H1 (cell line): Measurements from ENCODE around the gene RASL10A. TPM values are rescaled to one million over a fixed set of nuclear protein-coding genes. Genes with fewer than 3 reads are reported as not detected.

Experiments used
- CTCF ChIA-PET: fragments of 300-600 bp; sonication (Branson Sonifier 250); formaldehyde crosslinking; loops from one replicate; lab custom pipeline; 2021; ENCODE audit not compliant: partially characterized antibody; lab: Charles Lee
- POLR2A ChIA-PET: fragments of 300-600 bp; sonication (Branson Sonifier 250); formaldehyde crosslinking; loops from one replicate; lab custom pipeline; 2021; ENCODE audit warnings: inconsistent platforms; ENCODE audit not compliant: partially characterized antibody; lab: Charles Lee
- DNase-seq, 2 experiments: peaks; one replicate each; pipeline versions ENCODE4 v3.0.0 to v3.0.0-alpha.2; 2010 to 2022; ENCODE audit warnings: low spot score in 2 of 2, low read depth in 1 of 2, mixed read lengths in 1 of 2
- FAIRE-seq: peaks from 2 replicates; lab custom pipeline; 2011; peaks lifted over from hg19 to GRCh38; lab: Jason Lieb, UNC
- H2AFZ ChIP-seq: 2 replicates; pipeline ENCODE4 v1.8.1; 2012; ENCODE audit warnings: low read length, inconsistent platforms
- H2AK5ac ChIP-seq: 2 replicates; pipeline ENCODE4 v1.6.1; 2013; ENCODE audit warnings: low read depth, low read length
- H2BK120ac ChIP-seq: replicated peaks from 2 replicates; pipeline ENCODE3; 2013; ENCODE audit warnings: low read depth, low read length, inconsistent platforms
- H2BK12ac ChIP-seq: 2 replicates; pipeline ENCODE4 v1.6.1; 2013; ENCODE audit warnings: low read depth, low read length
- H2BK15ac ChIP-seq: 2 replicates; pipeline ENCODE4 v1.6.1; 2013; ENCODE audit warnings: low read length
- H2BK20ac ChIP-seq: 2 replicates; pipeline ENCODE4 v1.6.1; 2013; ENCODE audit warnings: low read length
- H2BK5ac ChIP-seq: 2 replicates; pipeline ENCODE4 v1.6.1; 2013; ENCODE audit warnings: low read depth, low read length
- H3K14ac ChIP-seq: 2 replicates; pipeline ENCODE4 v1.6.1; 2013; ENCODE audit warnings: inconsistent platforms; ENCODE audit not compliant: insufficient read length
- H3K18ac ChIP-seq: 2 replicates; pipeline ENCODE4 v1.6.1; 2013; ENCODE audit warnings: low read length; ENCODE audit errors: extremely low read depth
- H3K23ac ChIP-seq: 2 replicates; pipeline ENCODE4 v1.6.1; 2013; ENCODE audit warnings: inconsistent platforms; ENCODE audit not compliant: insufficient read length
- H3K23me2 ChIP-seq: 2 replicates; pipeline ENCODE4 v1.6.1; 2013; ENCODE audit warnings: low read depth, low read length
- H3K27ac ChIP-seq: 2 replicates; pipeline ENCODE4 v1.6.1; 2011; ENCODE audit warnings: low read depth, low read length, inconsistent platforms
- H3K27me3 ChIP-seq, 4 experiments: replicated peaks in 1 of 4; 1 replicate in 1 of 4; 2 replicates in 3 of 4; pipeline versions ENCODE4 v1.6.1 to v1.8.1; 2011 to 2013; ENCODE audit warnings: low read length in 3 of 4, mild to moderate bottlenecking in 3 of 4, inconsistent platforms in 2 of 4, mixed read lengths in 2 of 4, moderate library complexity in 1 of 4; ENCODE audit not compliant: control insufficient read depth in 3 of 4, insufficient read depth in 3 of 4; ENCODE audit errors: extremely low read depth in 1 of 4
- H3K36me3 ChIP-seq, 4 experiments: 2 replicates each; pipeline versions ENCODE4 v1.6.1 to v1.8.1; 2011 to 2013; ENCODE audit warnings: mild to moderate bottlenecking in 4 of 4, low read length in 3 of 4, moderate library complexity in 2 of 4, control low read depth in 1 of 4, inconsistent platforms in 1 of 4; ENCODE audit not compliant: insufficient read depth in 4 of 4, control insufficient read depth in 2 of 4
- H3K4ac ChIP-seq: replicated peaks from 2 replicates; pipeline ENCODE3; 2013; ENCODE audit warnings: low read length, low read depth, mixed read lengths, inconsistent platforms; ENCODE audit not compliant: insufficient read length
- H3K4me1 ChIP-seq, 4 experiments: replicated peaks in 1 of 4; 1 replicate in 1 of 4; 2 replicates in 3 of 4; pipeline versions ENCODE4 v1.6.1 to v1.8.1; 2011 to 2013; ENCODE audit warnings: low read length in 3 of 4, inconsistent platforms in 2 of 4, mixed read lengths in 1 of 4; ENCODE audit not compliant: insufficient read depth in 4 of 4, control insufficient read depth in 3 of 4
- H3K4me2 ChIP-seq, 2 experiments: 2 replicates each; pipeline versions ENCODE4 v1.6.1 to v1.8.1; 2011 to 2013; ENCODE audit warnings: low read depth in 2 of 2, low read length in 2 of 2, control low read depth in 1 of 2, inconsistent platforms in 1 of 2, mild to moderate bottlenecking in 1 of 2; ENCODE audit not compliant: insufficient read depth in 1 of 2
- H3K4me3 ChIP-seq, 4 experiments: fragments of 200-600, 300-600 bp in 1 of 4; sonication (generic), shearing (Covaris generic), sonication (Bioruptor Twin) in 1 of 4; 2 replicates each; pipeline versions ENCODE4 v1.5.1 to v1.8.1; 2011 to 2016; ENCODE audit warnings: low read length in 4 of 4, low read depth in 3 of 4, control low read depth in 2 of 4, inconsistent platforms in 2 of 4, mild to moderate bottlenecking in 2 of 4, mixed read lengths in 1 of 4, moderate library complexity in 1 of 4; ENCODE audit not compliant: insufficient read depth in 2 of 4; ENCODE audit errors: extremely low read depth in 1 of 4
- H3K56ac ChIP-seq: replicated peaks from 2 replicates; pipeline ENCODE3; 2013; ENCODE audit warnings: low read depth, mild to moderate bottlenecking, mixed read lengths, low read length, inconsistent platforms; ENCODE audit not compliant: insufficient read length
- H3K79me1 ChIP-seq: 2 replicates; pipeline ENCODE4 v1.6.1; 2013; ENCODE audit warnings: low read depth, low read length, control low read depth
- H3K79me2 ChIP-seq, 2 experiments: 2 replicates each; pipeline versions ENCODE4 v1.6.1 to v1.8.1; 2012 to 2013; ENCODE audit warnings: low read length in 2 of 2, mild to moderate bottlenecking in 2 of 2, inconsistent platforms in 1 of 2; ENCODE audit not compliant: insufficient read depth in 2 of 2, control insufficient read depth in 1 of 2
- H3K9ac ChIP-seq, 4 experiments: replicated peaks in 1 of 4; 1 replicate in 1 of 4; 2 replicates in 3 of 4; pipeline versions ENCODE4 v1.6.1 to v1.8.1; 2011 to 2013; ENCODE audit warnings: low read depth in 3 of 4, low read length in 3 of 4, control low read depth in 2 of 4, mild to moderate bottlenecking in 2 of 4, moderate library complexity in 2 of 4, inconsistent platforms in 1 of 4; ENCODE audit errors: extremely low read depth in 1 of 4
- H3K9me3 ChIP-seq, 2 experiments: 2 replicates each; pipeline versions ENCODE4 v1.6.1 to v1.8.1; 2012 to 2013; ENCODE audit warnings: mild to moderate bottlenecking in 2 of 2, moderate library complexity in 2 of 2, control low read depth in 1 of 2, inconsistent platforms in 1 of 2, low read depth in 1 of 2, low read length in 1 of 2, mixed read lengths in 1 of 2; ENCODE audit not compliant: insufficient read depth in 2 of 2
- H4K20me1 ChIP-seq, 2 experiments: replicated peaks in 1 of 2; 2 replicates each; pipeline versions ENCODE3 to v1.8.1; 2011 to 2013; ENCODE audit warnings: inconsistent platforms in 2 of 2, low read length in 2 of 2, mild to moderate bottlenecking in 1 of 2; ENCODE audit not compliant: insufficient read depth in 2 of 2, control insufficient read depth in 1 of 2
- H4K5ac ChIP-seq: 2 replicates; pipeline ENCODE4 v1.6.1; 2013; ENCODE audit warnings: low read length, low read depth, mixed read lengths, inconsistent platforms; ENCODE audit not compliant: insufficient read length
- H4K8ac ChIP-seq: 2 replicates; pipeline ENCODE4 v1.8.0; 2013; ENCODE audit warnings: mild to moderate bottlenecking, moderate library complexity, low read length, inconsistent platforms; ENCODE audit not compliant: insufficient read depth; ENCODE audit errors: extremely low read depth
- H4K91ac ChIP-seq: replicated peaks from 2 replicates; pipeline ENCODE3; 2013; ENCODE audit warnings: low read length, mixed read lengths, inconsistent platforms; ENCODE audit not compliant: insufficient read length
- CHD2 ChIP-seq: IDR thresholded peaks from 2 replicates; pipeline ENCODE4 v1.6.1; 2012; ENCODE audit warnings: low read length, improper control_type of control experiment
- EGR1 ChIP-seq: IDR thresholded peaks from 2 replicates; pipeline ENCODE4 v1.6.1; 2011; ENCODE audit warnings: low read depth, low read length, borderline replicate concordance
- NANOG ChIP-seq: IDR thresholded peaks from 2 replicates; pipeline ENCODE4 v1.6.1; 2011; ENCODE audit warnings: low read length, low read depth, mild to moderate bottlenecking, inconsistent platforms; ENCODE audit not compliant: insufficient read depth, poor library complexity, severe bottlenecking
- PHF8 ChIP-seq: fragments of 200-600 bp; sonication (generic); conservative IDR thresholded peaks from 2 replicates; pipeline ENCODE4 v1.7.1; 2012; ENCODE audit warnings: low read depth, mild to moderate bottlenecking, inconsistent platforms, low read length, moderate library complexity
- SIN3A ChIP-seq, 2 experiments: IDR thresholded peaks in 1 of 2; conservative IDR thresholded peaks in 1 of 2; 2 replicates each; pipeline ENCODE4 v1.6.1; 2011 to 2012; ENCODE audit warnings: low read length in 2 of 2, improper control_type of control experiment in 1 of 2, low read depth in 1 of 2, mild to moderate bottlenecking in 1 of 2
- TAF7 ChIP-seq: optimal IDR thresholded peaks from 2 replicates; pipeline ENCODE3; 2011; ENCODE audit warnings: low read depth, mild to moderate bottlenecking, inconsistent platforms, low read length, moderate library complexity, borderline replicate concordance
- WGBS, 2 experiments: shearing (Covaris generic) in 1 of 2; methylation state at CpG; one replicate each; pipeline versions ENCODE4 v1.1.6 to v1.1.7; 2013 to 2015; ENCODE audit warnings: low lambda C conversion rate in 2 of 2, mixed read lengths in 2 of 2, inconsistent platforms in 1 of 2, low coverage in 1 of 2, missing lambda C conversion rate in 1 of 2; ENCODE audit not compliant: insufficient replicate concordance in 2 of 2, insufficient coverage in 1 of 2, insufficient read length in 1 of 2; ENCODE audit errors: extremely low coverage in 1 of 2, missing lambda C conversion rate in 1 of 2; 5-methylcytosine and 5-hydroxymethylcytosine counted together
- polyA plus RNA-seq, 7 experiments: library from polyadenylated mRNA; depleted of rRNA in 3 of 7; stranded (reverse) in 5 of 7; unstranded in 2 of 7; fragments of >200 nt in 5 of 7; fragments of 200-250 nt in 2 of 7; gene quantifications; 1 replicate in 5 of 7; 2 replicates in 1 of 7; 4 replicates in 1 of 7; pipeline versions ENCODE4 v1.2.1 to v1.2.3, GENCODE V29; 2011 to 2013; ENCODE audit warnings: missing spikeins in 2 of 7, mixed read lengths in 2 of 7
- total RNA-seq: library from RNA; stranded (reverse); fragmentation: NEBNext Ultra II Directional; extraction: Animal tissue kit (Norgen Biotek cat#: 25700); gene quantifications from 2 replicates; pipeline ENCODE4 v1.2.1, GENCODE V29; 2021

RASL10A gene
- total and polyA plus RNA-seq, 2 of the 8 experiments (the other 6 are each of a cell fraction or from before 2014, with no cell fraction given): 1.1 to 1.5 TPM

DNA sequence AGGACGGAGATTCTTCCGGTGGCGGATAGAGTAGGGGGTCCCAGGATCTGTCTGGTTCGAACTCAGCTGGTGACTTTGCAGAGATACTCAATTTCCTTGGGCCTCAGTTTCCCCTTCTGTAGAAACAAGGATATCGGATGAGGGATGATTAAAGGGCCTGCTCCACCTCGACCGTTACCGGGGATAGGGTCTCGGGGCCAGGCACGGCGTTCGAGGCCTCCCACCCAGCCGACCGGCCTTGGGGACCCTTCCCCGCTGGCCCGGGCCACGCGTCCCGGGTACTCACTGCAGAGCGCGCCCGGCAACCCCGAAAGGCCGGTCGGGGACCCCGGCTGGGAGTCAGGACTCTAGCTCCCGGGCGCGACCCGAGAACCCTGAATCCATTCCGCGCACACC, 48.0 kb downstream of the RASL10A start:
- peaks cover 8% of the 10 kb centered on the region for H3K79me1 ChIP-seq
- CTCF ChIA-PET: interaction anchor here (1.1 to 4.4 kb wide), 2 partner anchors 22 to 155 kb away, joined by 3 to 17 read pairs; no protein-coding TSS in a partner anchor
- H2BK120ac ChIP-seq: no peak overlapping the region
- no peak for TF ChIP-seq CHD2
- TF ChIP-seq EGR1: 0 out of 2 replicates have a peak, but pooled peaks have one; percentile 20
- peak; percentile 73 for TF ChIP-seq PHF8
- peak; percentile 16 for TF ChIP-seq TAF7
- no peak for TF ChIP-seq NANOG
- TF ChIP-seq SIN3A (conservative IDR thresholded peaks at IDR 0.05 in 1 of 2, IDR thresholded peaks at IDR 0.05 in 1 of 2; ENCODE audit: low read depth in 1 of 2, low read length in 2 of 2): peak in 1 of 2 experiments; percentile 34; a peak in 1 of 4 replicates
- H4K5ac ChIP-seq: peak overlapping the region; percentile 77
- H2BK12ac ChIP-seq: peak overlapping the region; percentile 60
- peak overlapping the region; percentile 100 for H4K8ac ChIP-seq
- 1% methylated on average over 27 of the region's 32 CpGs; no CpG with 5 or more reads in 1 of the 2 experiments for WGBS, 2 experiments
- H4K91ac ChIP-seq: peak overlapping the region; percentile 81
- H3K27me3 ChIP-seq: no peaks in the 10 kb centered on the region
- H3K9me3 ChIP-seq: no peaks in the 10 kb centered on the region
- H3K4me1 ChIP-seq: peaks cover 6 to 19% (median 11%) of the 10 kb centered on the region in 4 experiments; a peak in 6 of 7 replicates
- H3K36me3 ChIP-seq: peaks cover 12 to 59% (median 21%) of the 10 kb centered on the region in 4 experiments
- peak overlapping the region; percentile 94 to 100 (median 100) for H3K9ac ChIP-seq
- peak overlapping the region; percentile 11 for H3K4ac ChIP-seq
- H2BK5ac ChIP-seq: peak overlapping the region; percentile 100
- no peak for DNase-seq
- peak overlapping the region; percentile 100 for H3K27ac ChIP-seq
- H2BK20ac ChIP-seq: no peak overlapping the region
- no peak overlapping the region for H2AFZ ChIP-seq
- H2BK15ac ChIP-seq: peak overlapping the region; percentile 95; the same call in 1 of the 2 replicates
- H2AK5ac ChIP-seq: no peak overlapping the region
- no peak overlapping the region for H3K23ac ChIP-seq
- peak overlapping the region; percentile 89 for H3K18ac ChIP-seq
- peak overlapping the region; percentile 80 to 96 (median 95) for H3K4me3 ChIP-seq
- FAIRE-seq: no peak
- H3K79me2 ChIP-seq: peaks cover 38 to 61% of the 10 kb centered on the region in 2 experiments
- peak overlapping the region; percentile 73 to 80 for H3K4me2 ChIP-seq
- H4K20me1 ChIP-seq: peaks cover 27 to 28% of the 10 kb centered on the region in 2 experiments
- peak overlapping the region; percentile 99 for H3K56ac ChIP-seq
- H3K14ac ChIP-seq: no peak overlapping the region
- POLR2A ChIA-PET: interaction anchor here (0.6 to 21.4 kb wide), 16 partner anchors 8 to 499 kb away, joined by 3 to 436 read pairs (median 6); partner anchors contain the start of genes EMID1, GAS2L1 and XBP1
- H3K23me2 ChIP-seq: peaks cover 18% of the 10 kb centered on the region
